Eye (tissue), 1 donor: Measurements from ENCODE around the gene NRG2.

Source experiments
- DNase-seq: peaks from one replicate; pipeline ENCODE4 v3.0.0-alpha.2; 2015

Gene NRG2

GRCh38 chr5:139831624-139832023 lies 211.5 kb downstream of the NRG2 start:
- DNase-seq: no peak

- no peak for DNase-seq
Measured at GRCh38 chr5:139829471-139829870, 213.6 kb downstream of the NRG2 start.

- DNase-seq: no peak
Measured at GRCh38 chr5:139828207-139828895, 214.7 kb downstream of the NRG2 start.

GRCh38 chr5:139825690-139826089 lies 217.4 kb downstream of the NRG2 start:
- no peak for DNase-seq

- DNase-seq: no peak
Measured at GRCh38 chr5:139823757-139824355, 219.2 kb downstream of the NRG2 start.

- no peak for DNase-seq
Measured at GRCh38 chr5:139822553-139823425, 220.3 kb downstream of the NRG2 start.

- DNase-seq: no peak
Measured at GRCh38 chr5:139821806-139822552, 221.1 kb downstream of the NRG2 start.

GRCh38 chr5:139820606-139821005 lies 222.5 kb downstream of the NRG2 start:
- no peak for DNase-seq

- DNase-seq: no peak
Measured at GRCh38 chr5:139820130-139820529, 223.0 kb downstream of the NRG2 start.

GRCh38 chr5:139817970-139818369 lies 225.1 kb downstream of the NRG2 start:
- no peak for DNase-seq

GRCh38 chr5:139817362-139817761 lies 225.7 kb downstream of the NRG2 start:
- no peak for DNase-seq

- DNase-seq: no peak
Measured at GRCh38 chr5:139816566-139816965, 226.5 kb downstream of the NRG2 start.

GRCh38 chr5:139814704-139815280 lies 228.3 kb downstream of the NRG2 start:
- DNase-seq: no peak

GRCh38 chr5:139814191-139814601 lies 228.9 kb downstream of the NRG2 start:
- DNase-seq: no peak

- no peak for DNase-seq
Measured at GRCh38 chr5:139812836-139813805, 230.0 kb downstream of the NRG2 start.

- no peak for DNase-seq
Measured at GRCh38 chr5:139812323-139812722, 230.8 kb downstream of the NRG2 start.

GRCh38 chr5:139811274-139811607 lies 231.9 kb downstream of the NRG2 start:
- DNase-seq: no peak

- no peak for DNase-seq
Measured at GRCh38 chr5:139810341-139811273, 232.5 kb downstream of the NRG2 start.

GRCh38 chr5:139809331-139809810 lies 233.7 kb downstream of the NRG2 start:
- no peak for DNase-seq
